Breast epithelium (tissue), 3 donors: ENCODE data around the gene ARL3.

Experiments used
- POLR2A ChIP-seq: fragments of 450-650 bp; IDR thresholded peaks from one replicate; pipeline ENCODE4 v1.6.1; 2016; ENCODE audit warnings: antibody characterized with exemption, mild to moderate bottlenecking, moderate library complexity
- POLR2AphosphoS5 ChIP-seq, 3 donors: sonication (generic); formaldehyde crosslinking; IDR thresholded peaks; one replicate each; pipeline ENCODE4 v1.6.1; 2017; ENCODE audit warnings: antibody characterized with exemption in 3 of 3
- TF ChIP-seq, protein P1 (sequence below), 3 donors: fragments of 450-650 bp; IDR thresholded peaks; one replicate each; pipeline ENCODE4 v1.5.1; 2016 to 2017; ENCODE audit warnings: antibody characterized with exemption in 3 of 3, mild to moderate bottlenecking in 3 of 3, moderate library complexity in 3 of 3

DNA sequence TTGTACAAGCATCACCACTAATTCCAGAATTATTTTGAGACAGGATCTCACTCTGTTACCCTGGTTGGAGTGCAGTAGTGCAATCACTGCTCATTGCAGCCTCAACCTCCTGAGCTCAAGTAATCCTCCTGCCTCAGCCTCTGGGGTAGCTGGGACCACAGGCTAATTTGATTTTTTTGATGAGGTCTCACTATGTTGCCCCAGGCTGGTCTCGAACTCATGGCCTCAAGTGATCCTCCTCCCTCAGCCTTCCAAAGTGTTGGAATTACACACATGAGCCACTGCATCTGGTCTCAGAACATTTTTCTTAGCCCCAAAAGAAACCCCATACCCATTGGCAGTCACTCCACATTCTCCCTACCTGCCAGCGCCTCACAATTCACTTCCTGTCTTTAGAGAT, 26.0 kb upstream of the ARL3 start:
- TF ChIP-seq POLR2A (no peak), POLR2AphosphoS5 (IDR thresholded peaks at IDR 0.05) (no peak)
- TF ChIP-seq, protein P1, sequence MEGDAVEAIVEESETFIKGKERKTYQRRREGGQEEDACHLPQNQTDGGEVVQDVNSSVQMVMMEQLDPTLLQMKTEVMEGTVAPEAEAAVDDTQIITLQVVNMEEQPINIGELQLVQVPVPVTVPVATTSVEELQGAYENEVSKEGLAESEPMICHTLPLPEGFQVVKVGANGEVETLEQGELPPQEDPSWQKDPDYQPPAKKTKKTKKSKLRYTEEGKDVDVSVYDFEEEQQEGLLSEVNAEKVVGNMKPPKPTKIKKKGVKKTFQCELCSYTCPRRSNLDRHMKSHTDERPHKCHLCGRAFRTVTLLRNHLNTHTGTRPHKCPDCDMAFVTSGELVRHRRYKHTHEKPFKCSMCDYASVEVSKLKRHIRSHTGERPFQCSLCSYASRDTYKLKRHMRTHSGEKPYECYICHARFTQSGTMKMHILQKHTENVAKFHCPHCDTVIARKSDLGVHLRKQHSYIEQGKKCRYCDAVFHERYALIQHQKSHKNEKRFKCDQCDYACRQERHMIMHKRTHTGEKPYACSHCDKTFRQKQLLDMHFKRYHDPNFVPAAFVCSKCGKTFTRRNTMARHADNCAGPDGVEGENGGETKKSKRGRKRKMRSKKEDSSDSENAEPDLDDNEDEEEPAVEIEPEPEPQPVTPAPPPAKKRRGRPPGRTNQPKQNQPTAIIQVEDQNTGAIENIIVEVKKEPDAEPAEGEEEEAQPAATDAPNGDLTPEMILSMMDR (IDR thresholded peaks at IDR 0.05), result no peak
